ENCODE data around the gene CDK16. TPM values are rescaled to one million over a fixed set of nuclear protein-coding genes. Genes with fewer than 3 reads are reported as not detected.
A peak's percentile ranks its signal among the peaks of the same experiment; 100 is the strongest.

The CDK16 gene
- polyA plus RNA-seq, 1 donor = 65.2 TPM

GRCh38 chrX:47226531-47227333 is 8.3 kb downstream of the CDK16 start:
- H3K27me3 ChIP-seq (ENCODE audit: control insufficient read depth, insufficient read depth, low read length) = no peaks in the 10 kb centered on the region
- no CpG with 5 or more reads among the region's 19 CpGs for WGBS (ENCODE audit: insufficient coverage, low lambda C conversion rate)
- no peaks in the 10 kb centered on the region for H3K9me3 ChIP-seq (ENCODE audit: control insufficient read depth, low read depth, low read length)
- H3K4me1 ChIP-seq (ENCODE audit: control insufficient read depth, insufficient read depth, low read length) = no peaks in the 10 kb centered on the region
- H3K4me3 ChIP-seq (ENCODE audit: low read length) = no peak overlapping the region
- H3K36me3 ChIP-seq (ENCODE audit: control insufficient read depth, insufficient read depth, low read length) = peaks cover 52% of the 10 kb centered on the region
- no peak overlapping the region for H3K27ac ChIP-seq (ENCODE audit: low read length)
- DNase-seq = no peak

- H3K27me3 ChIP-seq (ENCODE audit: control insufficient read depth, insufficient read depth, low read length) = no peaks in the 10 kb centered on the region
- no peak overlapping the region for H3K4me3 ChIP-seq (ENCODE audit: low read length)
- H3K9me3 ChIP-seq (ENCODE audit: control insufficient read depth, low read depth, low read length) = no peaks in the 10 kb centered on the region
- peaks cover 50% of the 10 kb centered on the region for H3K36me3 ChIP-seq (ENCODE audit: control insufficient read depth, insufficient read depth, low read length)
- no peak overlapping the region for H3K27ac ChIP-seq (ENCODE audit: low read length)
- no peak for DNase-seq
- peaks cover 2% of the 10 kb centered on the region for H3K4me1 ChIP-seq (ENCODE audit: control insufficient read depth, insufficient read depth, low read length)
- WGBS (ENCODE audit: insufficient coverage, low lambda C conversion rate) = no CpG with 5 or more reads among the region's 9 CpGs
These were observed 8.8 kb downstream of the CDK16 start for GRCh38 chrX:47227334-47227583.

- Histone ChIP-seq H3K9me3 (ENCODE audit: control insufficient read depth, low read depth, low read length) (no peaks in the 10 kb centered on the region), H3K27me3 (ENCODE audit: control insufficient read depth, insufficient read depth, low read length) (no peaks in the 10 kb centered on the region), H3K27ac (ENCODE audit: low read length) (no peak overlapping the region), H3K4me3 (ENCODE audit: low read length) (no peak overlapping the region), H3K4me1 (ENCODE audit: control insufficient read depth, insufficient read depth, low read length) (peaks cover 4% of the 10 kb centered on the region), H3K36me3 (ENCODE audit: control insufficient read depth, insufficient read depth, low read length) (peaks cover 41% of the 10 kb centered on the region)
- no peak for DNase-seq
- WGBS (ENCODE audit: insufficient coverage, low lambda C conversion rate) = no CpG with 5 or more reads among the region's 12 CpGs
These were observed 10.2 kb downstream of the CDK16 start for GRCh38 chrX:47228550-47229270.

- H3K4me1 ChIP-seq (ENCODE audit: control insufficient read depth, insufficient read depth, low read length) = peaks cover 4% of the 10 kb centered on the region
- no peak for DNase-seq
- H3K4me3 ChIP-seq (ENCODE audit: low read length) = no peak overlapping the region
- H3K9me3 ChIP-seq (ENCODE audit: control insufficient read depth, low read depth, low read length) = no peaks in the 10 kb centered on the region
- WGBS (ENCODE audit: insufficient coverage, low lambda C conversion rate) = no CpG with 5 or more reads among the region's 6 CpGs
- no peak overlapping the region for H3K27ac ChIP-seq (ENCODE audit: low read length)
- peaks cover 34% of the 10 kb centered on the region for H3K36me3 ChIP-seq (ENCODE audit: control insufficient read depth, insufficient read depth, low read length)
- no peaks in the 10 kb centered on the region for H3K27me3 ChIP-seq (ENCODE audit: control insufficient read depth, insufficient read depth, low read length)
These were observed 10.9 kb downstream of the CDK16 start for GRCh38 chrX:47229427-47229826.

- no peaks in the 10 kb centered on the region for H3K27me3 ChIP-seq (ENCODE audit: control insufficient read depth, insufficient read depth, low read length)
- no peak overlapping the region for H3K27ac ChIP-seq (ENCODE audit: low read length)
- H3K4me1 ChIP-seq (ENCODE audit: control insufficient read depth, insufficient read depth, low read length) = peaks cover 4% of the 10 kb centered on the region
- no peak overlapping the region for H3K4me3 ChIP-seq (ENCODE audit: low read length)
- 100% methylated on average over 2 of the region's 5 CpGs for WGBS (ENCODE audit: insufficient coverage, low lambda C conversion rate)
- no peaks in the 10 kb centered on the region for H3K9me3 ChIP-seq (ENCODE audit: control insufficient read depth, low read depth, low read length)
- H3K36me3 ChIP-seq (ENCODE audit: control insufficient read depth, insufficient read depth, low read length) = peaks cover 26% of the 10 kb centered on the region
- no peak for DNase-seq
These were observed 11.8 kb downstream of the CDK16 start for GRCh38 chrX:47230136-47230868.

- H3K4me1 ChIP-seq (ENCODE audit: control insufficient read depth, insufficient read depth, low read length) = peaks cover 4% of the 10 kb centered on the region
- H3K27me3 ChIP-seq (ENCODE audit: control insufficient read depth, insufficient read depth, low read length) = no peaks in the 10 kb centered on the region
- DNase-seq = no peak
- WGBS (ENCODE audit: insufficient coverage, low lambda C conversion rate) = no CpG with 5 or more reads among the region's 2 CpGs
- no peak overlapping the region for H3K27ac ChIP-seq (ENCODE audit: low read length)
- H3K4me3 ChIP-seq (ENCODE audit: low read length) = no peak overlapping the region
- peaks cover 17% of the 10 kb centered on the region for H3K36me3 ChIP-seq (ENCODE audit: control insufficient read depth, insufficient read depth, low read length)
- no peaks in the 10 kb centered on the region for H3K9me3 ChIP-seq (ENCODE audit: control insufficient read depth, low read depth, low read length)
These were observed 12.7 kb downstream of the CDK16 start for GRCh38 chrX:47231167-47231566.

- WGBS (ENCODE audit: insufficient coverage, low lambda C conversion rate) = no CpG with 5 or more reads among the region's 8 CpGs
- Histone ChIP-seq H3K4me3 (ENCODE audit: low read length) (peak overlapping the region; percentile 98), H3K36me3 (ENCODE audit: control insufficient read depth, insufficient read depth, low read length) (peaks cover 6% of the 10 kb centered on the region), H3K27ac (ENCODE audit: low read length) (peak overlapping the region; percentile 100), H3K4me1 (ENCODE audit: control insufficient read depth, insufficient read depth, low read length) (peaks cover 4% of the 10 kb centered on the region), H3K27me3 (ENCODE audit: control insufficient read depth, insufficient read depth, low read length) (no peaks in the 10 kb centered on the region), H3K9me3 (ENCODE audit: control insufficient read depth, low read depth, low read length) (no peaks in the 10 kb centered on the region)
- DNase-seq = no peak
These were observed 13.8 kb downstream of the CDK16 start for GRCh38 chrX:47232197-47232802.

GRCh38 chrX:47232803-47233332 is 14.4 kb downstream of the CDK16 start, which contains the start of gene USP11:
Gene USP11, plus strand, starts transcription at chrX:47233009. Its CDS starts 35 bp downstream, at chrX:47233044.
- H3K36me3 ChIP-seq (ENCODE audit: control insufficient read depth, insufficient read depth, low read length) = peaks cover 6% of the 10 kb centered on the region
- no peaks in the 10 kb centered on the region for H3K9me3 ChIP-seq (ENCODE audit: control insufficient read depth, low read depth, low read length)
- H3K4me3 ChIP-seq (ENCODE audit: low read length) = peak within 1 kb of the TSS; percentile 98
- peak within 1 kb of the TSS; percentile 100 for H3K27ac ChIP-seq (ENCODE audit: low read length)
- H3K4me1 ChIP-seq (ENCODE audit: control insufficient read depth, insufficient read depth, low read length) = peaks cover 4% of the 10 kb centered on the region
- H3K27me3 ChIP-seq (ENCODE audit: control insufficient read depth, insufficient read depth, low read length) = no peaks in the 10 kb centered on the region
- WGBS (ENCODE audit: insufficient coverage, low lambda C conversion rate) = no CpG with 5 or more reads among the region's 46 CpGs
- peak; percentile 40 to 57 for DNase-seq

- peaks cover 4% of the 10 kb centered on the region for H3K36me3 ChIP-seq (ENCODE audit: control insufficient read depth, insufficient read depth, low read length)
- peak overlapping the region; percentile 98 for H3K4me3 ChIP-seq (ENCODE audit: low read length)
- H3K27ac ChIP-seq (ENCODE audit: low read length) = peak overlapping the region; percentile 100
- H3K27me3 ChIP-seq (ENCODE audit: control insufficient read depth, insufficient read depth, low read length) = no peaks in the 10 kb centered on the region
- 0% methylated on average over 2 of the region's 51 CpGs for WGBS (ENCODE audit: insufficient coverage, low lambda C conversion rate)
- DNase-seq = peak; percentile 94 to 97
- no peaks in the 10 kb centered on the region for H3K9me3 ChIP-seq (ENCODE audit: control insufficient read depth, low read depth, low read length)
- H3K4me1 ChIP-seq (ENCODE audit: control insufficient read depth, insufficient read depth, low read length) = peaks cover 4% of the 10 kb centered on the region
These were observed 15.0 kb downstream of the CDK16 start for GRCh38 chrX:47233333-47234113.

Measured in large intestine (tissue), 3 donors.